ENCODE data around the gene TCF25.

DNA sequence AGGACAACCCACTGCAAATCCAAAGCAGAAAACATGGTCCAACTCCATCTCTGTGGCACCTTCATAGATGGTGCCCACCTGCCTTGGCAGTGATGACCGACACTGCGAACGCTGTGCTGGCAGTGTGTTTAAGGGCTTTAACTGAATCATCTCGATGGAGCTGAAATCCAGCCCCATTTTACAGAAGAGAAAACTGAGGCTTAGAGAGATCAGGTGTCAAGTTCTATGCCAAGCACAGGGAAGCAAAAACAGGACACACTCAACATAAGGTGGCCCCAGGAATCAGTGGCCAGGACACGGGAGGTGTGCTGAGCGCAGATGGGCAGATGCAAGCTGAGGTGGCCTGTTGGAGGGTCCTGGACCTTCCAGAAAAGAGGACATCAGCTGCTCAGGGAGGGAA is 10.7 kb upstream of the TCF25 start:
- TF ChIP-seq, protein P1, sequence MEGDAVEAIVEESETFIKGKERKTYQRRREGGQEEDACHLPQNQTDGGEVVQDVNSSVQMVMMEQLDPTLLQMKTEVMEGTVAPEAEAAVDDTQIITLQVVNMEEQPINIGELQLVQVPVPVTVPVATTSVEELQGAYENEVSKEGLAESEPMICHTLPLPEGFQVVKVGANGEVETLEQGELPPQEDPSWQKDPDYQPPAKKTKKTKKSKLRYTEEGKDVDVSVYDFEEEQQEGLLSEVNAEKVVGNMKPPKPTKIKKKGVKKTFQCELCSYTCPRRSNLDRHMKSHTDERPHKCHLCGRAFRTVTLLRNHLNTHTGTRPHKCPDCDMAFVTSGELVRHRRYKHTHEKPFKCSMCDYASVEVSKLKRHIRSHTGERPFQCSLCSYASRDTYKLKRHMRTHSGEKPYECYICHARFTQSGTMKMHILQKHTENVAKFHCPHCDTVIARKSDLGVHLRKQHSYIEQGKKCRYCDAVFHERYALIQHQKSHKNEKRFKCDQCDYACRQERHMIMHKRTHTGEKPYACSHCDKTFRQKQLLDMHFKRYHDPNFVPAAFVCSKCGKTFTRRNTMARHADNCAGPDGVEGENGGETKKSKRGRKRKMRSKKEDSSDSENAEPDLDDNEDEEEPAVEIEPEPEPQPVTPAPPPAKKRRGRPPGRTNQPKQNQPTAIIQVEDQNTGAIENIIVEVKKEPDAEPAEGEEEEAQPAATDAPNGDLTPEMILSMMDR (optimal IDR thresholded peaks at IDR 0.05 in 1 of 3, IDR thresholded peaks at IDR 0.05 in 1 of 3, conservative IDR thresholded peaks at IDR 0.05 in 1 of 3; ENCODE audit: extremely low read depth in 1 of 3, insufficient read depth in 2 of 3, low read length in 3 of 3): no peak
- TF ChIP-seq EZH2 (IDR thresholded peaks at IDR 0.05; ENCODE audit: low read length): no peak
